NCI-H774 (cell line): ENCODE data around the gene ERICH2.
A peak's percentile ranks its signal among the peaks of the same experiment; 100 is the strongest.
"Not testable (repeated sequence)": the region's sequence is repeated elsewhere in the genome, so short reads cannot be mapped to it uniquely, and the experiment has no call there.

Source experiments
- DNase-seq: peaks from one replicate; lab custom pipeline; 2025; lab: John Stamatoyannopoulos, UW

Gene ERICH2

GRCh38 chr2:170770008-170770605 lies at the start of gene ERICH2:
ERICH2 (plus strand) TSS chr2:170770378; CDS start chr2:170770682, 304 bp downstream.
- peak; percentile 72 for DNase-seq

GRCh38 chr2:170721678-170722077 lies 48.5 kb upstream of the ERICH2 start:
- no peak for DNase-seq

GRCh38 chr2:170722301-170722700 lies 47.9 kb upstream of the ERICH2 start:
- no peak for DNase-seq

GRCh38 chr2:170723446-170723958 lies 46.7 kb upstream of the ERICH2 start:
- DNase-seq: no peak

- DNase-seq: no peak
Observed at GRCh38 chr2:170733798-170734600, 36.2 kb upstream of the ERICH2 start.

GRCh38 chr2:170734601-170735000 lies 35.6 kb upstream of the ERICH2 start:
- not testable (repeated sequence) for DNase-seq

- no peak for DNase-seq
Observed at GRCh38 chr2:170736628-170737027, 33.5 kb upstream of the ERICH2 start.

- no peak for DNase-seq
Observed at GRCh38 chr2:170737406-170737805, 32.8 kb upstream of the ERICH2 start.

GRCh38 chr2:170737821-170738220 lies 32.4 kb upstream of the ERICH2 start:
- DNase-seq: no peak

GRCh38 chr2:170739048-170739447 lies 31.1 kb upstream of the ERICH2 start:
- no peak for DNase-seq

- no peak for DNase-seq
Observed at GRCh38 chr2:170739507-170740046, 30.6 kb upstream of the ERICH2 start.

GRCh38 chr2:170740660-170741059 lies 29.5 kb upstream of the ERICH2 start:
- no peak for DNase-seq

GRCh38 chr2:170742000-170742399 lies 28.2 kb upstream of the ERICH2 start:
- no peak for DNase-seq

GRCh38 chr2:170742896-170743529 lies 27.2 kb upstream of the ERICH2 start:
- no peak for DNase-seq

- DNase-seq: no peak
Observed at GRCh38 chr2:170743530-170744239, 26.5 kb upstream of the ERICH2 start.

- no peak for DNase-seq
Observed at GRCh38 chr2:170744248-170745002, 25.8 kb upstream of the ERICH2 start.

GRCh38 chr2:170745305-170745704 lies 24.9 kb upstream of the ERICH2 start:
- DNase-seq: no peak

GRCh38 chr2:170747921-170748320 lies 22.3 kb upstream of the ERICH2 start:
- no peak for DNase-seq

- not testable (repeated sequence) for DNase-seq
Observed at GRCh38 chr2:170751555-170751954, 18.6 kb upstream of the ERICH2 start.

- no peak for DNase-seq
Observed at GRCh38 chr2:170761572-170761971, 8.6 kb upstream of the ERICH2 start.

- no peak for DNase-seq
Observed at GRCh38 chr2:170762760-170763159, 7.4 kb upstream of the ERICH2 start.
